OCI-LY3 (cell line): ENCODE results near the gene DNAJC4.

ENCODE experiments used
- CTCF ChIP-seq: fragments of 200-600, 300-600 bp; sonication (generic); IDR thresholded peaks from 2 replicates; pipeline ENCODE4 v1.5.1; 2014; ENCODE audit warnings: antibody characterized with exemption, low read length, low read depth
- EZH2phosphoT487 ChIP-seq: fragments of 200-600 bp; shearing (Covaris generic); IDR thresholded peaks from 2 replicates; pipeline ENCODE4 v1.6.1; 2018; ENCODE audit warnings: antibody characterized with exemption, mixed run types, low read depth

GRCh38 chr11:64208796-64209562 lies 21.4 kb upstream of the DNAJC4 start:
- TF ChIP-seq CTCF: no peak
- TF ChIP-seq EZH2phosphoT487: no peak
